Fibroblast of lung (primary cell): ENCODE data around the gene CCDC169. TPM values are rescaled to one million over a fixed set of nuclear protein-coding genes. Genes with fewer than 3 reads are reported as not detected.
A peak's percentile ranks its signal among the peaks of the same experiment; 100 is the strongest.
"Not testable (repeated sequence)": the region's sequence is repeated elsewhere in the genome, so short reads cannot be mapped to it uniquely, and the experiment has no call there.

Experiments used
- DNase-seq, 2 donors: peaks; one replicate each; pipeline versions ENCODE4 v3.0.0 to v3.0.0-alpha.2; 2010; ENCODE audit warnings: low read depth in 2 of 2
- H2AFZ ChIP-seq: 2 replicates; pipeline ENCODE4 v1.5.1; 2012; ENCODE audit warnings: low read length, control low read depth, inconsistent platforms
- H3K27ac ChIP-seq: 2 replicates; pipeline ENCODE4 v1.5.1; 2011; ENCODE audit warnings: low read length, control low read depth; ENCODE audit not compliant: insufficient read depth
- H3K27me3 ChIP-seq: 2 replicates; pipeline ENCODE4 v1.5.1; 2011; ENCODE audit warnings: mild to moderate bottlenecking, low read length; ENCODE audit not compliant: control insufficient read depth, insufficient read depth
- H3K36me3 ChIP-seq: 2 replicates; pipeline ENCODE4 v1.5.1; 2011; ENCODE audit warnings: low read length; ENCODE audit not compliant: control insufficient read depth, insufficient read depth
- H3K4me1 ChIP-seq: 2 replicates; pipeline ENCODE4 v1.5.1; 2011; ENCODE audit warnings: low read length; ENCODE audit not compliant: control insufficient read depth, insufficient read depth; ENCODE audit errors: extremely low read depth
- H3K4me2 ChIP-seq: 2 replicates; pipeline ENCODE4 v1.5.1; 2011; ENCODE audit warnings: low read length, control low read depth; ENCODE audit not compliant: insufficient read depth; ENCODE audit errors: extremely low read depth
- H3K4me3 ChIP-seq, 4 experiments: fragments of 200-600 bp in 1 of 4; sonication (generic) in 1 of 4; replicated peaks in 1 of 4; 2 replicates each; pipeline ENCODE4 v1.5.1; 2011 to 2016; ENCODE audit warnings: low read length in 4 of 4, low read depth in 3 of 4, mild to moderate bottlenecking in 3 of 4, control low read depth in 2 of 4, inconsistent platforms in 1 of 4, mixed read lengths in 1 of 4; ENCODE audit not compliant: insufficient read depth in 1 of 4; ENCODE audit errors: control extremely low read depth in 1 of 4
- H3K79me2 ChIP-seq: 2 replicates; pipeline ENCODE4 v1.5.1; 2012; ENCODE audit warnings: mild to moderate bottlenecking, low read length, inconsistent platforms; ENCODE audit not compliant: control insufficient read depth, insufficient read depth
- H3K9ac ChIP-seq: 2 replicates; pipeline ENCODE4 v1.5.1; 2011; ENCODE audit warnings: mild to moderate bottlenecking, low read length, control low read depth; ENCODE audit not compliant: insufficient read depth
- H3K9me3 ChIP-seq: 2 replicates; pipeline ENCODE4 v1.5.1; 2012; ENCODE audit warnings: low read depth, low read length; ENCODE audit not compliant: control insufficient read depth, insufficient read depth
- H4K20me1 ChIP-seq: 2 replicates; pipeline ENCODE4 v1.5.1; 2011; ENCODE audit warnings: low read length; ENCODE audit not compliant: control insufficient read depth, insufficient read depth; ENCODE audit errors: extremely low read depth
- EZH2 ChIP-seq: IDR thresholded peaks from 2 replicates; pipeline ENCODE4 v1.5.1; 2012; ENCODE audit warnings: low read length, control low read depth, mild to moderate bottlenecking; ENCODE audit errors: missing control alignments
- polyA plus RNA-seq, 2 donors: library from polyadenylated mRNA; depleted of rRNA in 1 of 2; stranded (reverse) in 1 of 2; unstranded in 1 of 2; fragments of >200 nt; gene quantifications; 2 replicates each; pipeline ENCODE4 v1.2.1, GENCODE V29; 2011 to 2012; ENCODE audit warnings: missing spikeins in 1 of 2
- total RNA-seq: library from RNA; depleted of rRNA; stranded (reverse); fragments of >200 nt; gene quantifications from 2 replicates; pipeline ENCODE4 v1.2.1, GENCODE V29; 2014
- TF ChIP-seq, protein P1 (sequence below), 2 donors: IDR thresholded peaks in 1 of 2; conservative IDR thresholded peaks in 1 of 2; 1 replicate in 1 of 2; 2 replicates in 1 of 2; pipeline ENCODE4 v1.5.1; 2011 to 2012; ENCODE audit warnings: low read length in 2 of 2, control low read depth in 1 of 2, inconsistent platforms in 1 of 2, low read depth in 1 of 2, mild to moderate bottlenecking in 1 of 2

CCDC169 gene
- total and polyA plus RNA-seq, 2 donors (not counting 1 experiment from before 2014, with no cell fraction given) = 2.9 to 7.1 TPM

DNA sequence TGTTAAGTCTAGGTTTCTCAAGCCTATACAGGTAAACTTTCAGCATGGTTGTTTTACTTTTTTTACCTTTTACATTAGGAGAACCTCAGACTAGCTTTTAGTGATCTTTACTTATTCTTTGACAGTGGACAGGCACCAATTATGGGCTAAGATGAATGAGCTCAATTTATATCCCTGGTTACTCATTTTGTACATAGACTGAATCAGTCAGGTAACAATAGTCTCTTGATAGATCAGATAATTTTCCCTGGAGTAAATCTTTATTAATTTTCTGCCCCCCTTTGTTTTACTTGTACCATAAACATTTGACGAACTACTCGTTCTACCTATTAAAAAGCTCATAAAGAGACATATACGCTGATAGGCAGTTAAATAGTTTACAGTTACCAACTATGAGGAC, 25.8 kb upstream of the CCDC169 start:
- Histone ChIP-seq H3K4me1 (no peaks in the 10 kb centered on the region), H3K9ac (no peak overlapping the region), H3K4me3 (no peak overlapping the region), H3K4me2 (no peak overlapping the region), H3K27me3 (no peaks in the 10 kb centered on the region), H3K79me2 (no peaks in the 10 kb centered on the region), H3K36me3 (peaks cover 4% of the 10 kb centered on the region), H4K20me1 (no peaks in the 10 kb centered on the region), H3K27ac (no peak overlapping the region), H3K9me3 (no peaks in the 10 kb centered on the region), H2AFZ (no peak overlapping the region)
- TF ChIP-seq, protein P1, sequence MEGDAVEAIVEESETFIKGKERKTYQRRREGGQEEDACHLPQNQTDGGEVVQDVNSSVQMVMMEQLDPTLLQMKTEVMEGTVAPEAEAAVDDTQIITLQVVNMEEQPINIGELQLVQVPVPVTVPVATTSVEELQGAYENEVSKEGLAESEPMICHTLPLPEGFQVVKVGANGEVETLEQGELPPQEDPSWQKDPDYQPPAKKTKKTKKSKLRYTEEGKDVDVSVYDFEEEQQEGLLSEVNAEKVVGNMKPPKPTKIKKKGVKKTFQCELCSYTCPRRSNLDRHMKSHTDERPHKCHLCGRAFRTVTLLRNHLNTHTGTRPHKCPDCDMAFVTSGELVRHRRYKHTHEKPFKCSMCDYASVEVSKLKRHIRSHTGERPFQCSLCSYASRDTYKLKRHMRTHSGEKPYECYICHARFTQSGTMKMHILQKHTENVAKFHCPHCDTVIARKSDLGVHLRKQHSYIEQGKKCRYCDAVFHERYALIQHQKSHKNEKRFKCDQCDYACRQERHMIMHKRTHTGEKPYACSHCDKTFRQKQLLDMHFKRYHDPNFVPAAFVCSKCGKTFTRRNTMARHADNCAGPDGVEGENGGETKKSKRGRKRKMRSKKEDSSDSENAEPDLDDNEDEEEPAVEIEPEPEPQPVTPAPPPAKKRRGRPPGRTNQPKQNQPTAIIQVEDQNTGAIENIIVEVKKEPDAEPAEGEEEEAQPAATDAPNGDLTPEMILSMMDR (conservative IDR thresholded peaks at IDR 0.05 in 1 of 2, IDR thresholded peaks at IDR 0.05 in 1 of 2; ENCODE audit: low read depth in 1 of 2, low read length in 2 of 2) = no peak
- TF ChIP-seq EZH2 = no peak
- DNase-seq = no peak

DNA sequence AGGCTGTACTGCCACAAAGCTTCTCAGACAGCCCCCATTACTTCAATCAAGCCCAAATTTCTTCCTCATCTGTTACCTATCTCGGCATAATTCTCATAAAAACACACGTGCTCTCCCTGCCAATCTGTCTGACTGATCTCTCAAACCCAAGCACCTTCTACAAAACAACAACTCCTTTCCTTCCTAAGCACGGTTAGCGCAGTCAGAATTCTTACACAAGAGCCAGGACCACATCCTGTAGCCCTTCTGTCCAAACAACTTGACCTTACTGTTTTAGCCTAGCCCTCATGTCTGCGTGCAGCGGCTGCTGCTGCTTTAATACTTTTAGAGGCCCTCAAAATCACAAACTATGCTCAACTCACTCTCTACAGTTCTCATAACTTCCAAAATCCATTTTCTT, 22.2 kb upstream of the CCDC169 start:
- not testable (repeated sequence) for H4K20me1 ChIP-seq, H2AFZ ChIP-seq, H3K4me1 ChIP-seq, H3K4me3 ChIP-seq, H3K9me3 ChIP-seq, H3K9ac ChIP-seq, H3K27ac ChIP-seq, H3K27me3 ChIP-seq, H3K79me2 ChIP-seq, H3K36me3 ChIP-seq, H3K4me2 ChIP-seq, DNase-seq

DNA sequence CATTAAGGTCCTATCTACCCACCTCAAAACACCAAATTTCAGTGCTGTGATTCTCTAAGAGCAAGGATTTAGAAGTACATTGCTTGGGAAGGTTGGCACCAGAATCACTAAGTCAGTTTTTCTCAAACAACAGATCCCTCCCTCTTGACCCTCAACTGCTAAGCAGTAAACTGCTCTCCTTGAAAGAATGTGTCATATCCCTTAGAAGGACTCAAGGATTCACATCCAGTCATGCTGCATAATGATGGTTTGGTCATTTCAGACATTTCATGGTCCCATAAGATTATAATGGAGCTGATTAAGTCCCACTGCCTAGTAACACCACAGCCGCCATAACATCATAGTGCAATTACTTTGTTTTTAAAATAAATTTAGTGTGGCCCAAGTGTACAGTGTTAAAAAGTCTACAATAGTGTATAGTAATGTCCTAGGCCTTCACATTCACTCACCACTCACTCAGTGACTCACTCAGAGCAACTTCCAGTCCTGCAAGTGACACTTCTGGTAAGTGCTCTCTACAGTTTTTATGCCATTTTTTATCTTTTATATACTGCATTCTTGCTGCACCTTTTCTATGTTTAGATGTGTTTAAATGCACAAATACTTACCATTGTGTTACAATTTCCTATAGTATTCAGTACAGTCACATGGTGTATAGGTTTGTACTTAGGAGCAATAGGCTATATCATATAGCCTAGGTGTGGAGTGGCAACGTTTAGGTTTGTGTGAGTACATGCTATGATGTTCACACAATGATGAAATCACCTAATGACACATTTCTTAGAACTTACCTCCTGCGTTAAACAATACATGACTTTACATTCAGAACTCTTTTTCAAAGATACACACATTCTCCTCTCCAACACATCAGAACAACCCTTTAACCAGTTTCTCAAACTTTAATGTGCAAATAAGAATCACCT, 15.7 kb upstream of the CCDC169 start:
- Histone ChIP-seq H3K9ac (no peak overlapping the region), H3K79me2 (no peaks in the 10 kb centered on the region)
- DNase-seq = peak in 1 of 2 donors; percentile 11

More for the DNA sequence above, 15.7 kb upstream of the CCDC169 start:
- no peaks in the 10 kb centered on the region for H4K20me1 ChIP-seq
- H3K4me1 ChIP-seq = no peaks in the 10 kb centered on the region
- TF ChIP-seq, protein P1 (conservative IDR thresholded peaks at IDR 0.05 in 1 of 2, IDR thresholded peaks at IDR 0.05 in 1 of 2; ENCODE audit: low read depth in 1 of 2, low read length in 2 of 2) = no peak
- no peak for TF ChIP-seq EZH2
- H2AFZ ChIP-seq = no peak overlapping the region
- H3K4me2 ChIP-seq = no peak overlapping the region
- no peak overlapping the region for H3K27ac ChIP-seq
- no peaks in the 10 kb centered on the region for H3K9me3 ChIP-seq
- H3K36me3 ChIP-seq = peaks cover 1% of the 10 kb centered on the region
- no peaks in the 10 kb centered on the region for H3K27me3 ChIP-seq
- H3K4me3 ChIP-seq = no peak overlapping the region
